UCSD-AML1 (cell line): ENCODE data around the gene PAX8.

Experiments used
- DNase-seq: peaks from one replicate; lab custom pipeline; 2025; ENCODE audit not compliant: unreplicated experiment; lab: John Stamatoyannopoulos, UW

The PAX8 gene

GRCh38 chr2:113238871-113239839 is 39.6 kb downstream of the PAX8 start:
- no peak for DNase-seq

DNA sequence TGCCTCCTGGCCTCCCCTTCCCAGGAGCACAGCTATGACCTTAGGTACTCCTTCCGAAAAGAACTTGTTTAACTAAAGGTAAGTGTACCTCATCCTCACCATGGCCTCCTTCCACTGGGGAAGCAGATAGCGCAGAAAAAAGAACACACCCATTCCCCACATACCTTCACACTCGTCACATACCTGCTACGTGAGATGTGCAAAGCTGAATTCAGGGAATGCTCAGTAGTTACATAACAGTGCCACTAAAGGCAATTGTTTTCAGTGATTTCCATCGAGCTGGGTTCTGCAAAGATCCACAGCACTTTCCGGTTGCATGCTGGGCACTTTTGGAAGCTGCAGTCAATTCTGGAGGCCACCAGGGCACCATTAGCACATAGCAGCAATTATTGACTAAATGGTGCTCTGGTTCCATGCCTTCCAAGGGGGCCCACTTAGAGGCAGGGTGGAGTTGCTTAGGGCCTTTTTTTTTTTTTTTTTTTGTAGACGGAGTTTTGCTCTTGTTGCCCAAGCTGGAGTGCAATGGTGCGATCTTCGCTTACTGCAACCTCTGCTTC is 41.0 kb downstream of the PAX8 start:
- DNase-seq: no peak

DNA sequence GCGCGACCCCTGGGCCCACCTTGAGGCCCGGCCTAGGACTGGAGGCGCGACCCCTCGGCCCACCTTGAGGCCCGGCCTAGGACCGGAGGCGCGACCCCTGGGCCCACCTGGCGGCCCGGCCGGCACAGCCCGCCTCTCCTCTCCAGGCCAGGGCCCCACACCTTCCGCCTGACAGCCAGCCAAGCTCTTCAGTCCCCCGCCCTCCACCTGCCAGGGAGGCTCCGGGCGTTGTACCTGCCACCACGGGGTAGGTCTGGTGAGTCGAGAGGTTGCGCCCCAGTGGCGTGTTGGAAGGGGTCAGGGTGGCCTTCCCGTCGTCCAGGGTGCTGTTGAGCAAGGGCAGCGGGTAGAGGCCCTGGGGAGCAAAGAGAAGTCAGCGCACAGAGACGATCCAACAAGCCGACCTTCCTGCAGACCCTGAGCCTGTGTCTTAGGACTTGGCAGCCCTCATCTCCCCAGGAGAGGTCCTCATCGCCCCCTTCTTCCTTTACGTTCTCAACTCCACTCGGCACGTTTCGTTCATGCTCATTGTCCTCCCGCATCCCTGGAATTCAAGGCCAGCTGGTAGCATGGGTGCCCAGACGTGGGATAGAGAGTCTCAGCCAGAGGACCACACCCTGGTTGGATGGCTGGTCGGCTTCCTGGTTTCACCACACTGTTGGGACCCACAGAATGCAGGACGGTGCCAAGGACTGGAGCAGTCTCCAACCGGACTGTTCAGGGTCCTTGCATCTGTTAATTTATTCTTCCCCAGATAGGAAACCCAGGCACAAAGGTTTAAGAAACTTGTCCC is 42.2 kb downstream of the PAX8 start:
- no peak for DNase-seq

DNA sequence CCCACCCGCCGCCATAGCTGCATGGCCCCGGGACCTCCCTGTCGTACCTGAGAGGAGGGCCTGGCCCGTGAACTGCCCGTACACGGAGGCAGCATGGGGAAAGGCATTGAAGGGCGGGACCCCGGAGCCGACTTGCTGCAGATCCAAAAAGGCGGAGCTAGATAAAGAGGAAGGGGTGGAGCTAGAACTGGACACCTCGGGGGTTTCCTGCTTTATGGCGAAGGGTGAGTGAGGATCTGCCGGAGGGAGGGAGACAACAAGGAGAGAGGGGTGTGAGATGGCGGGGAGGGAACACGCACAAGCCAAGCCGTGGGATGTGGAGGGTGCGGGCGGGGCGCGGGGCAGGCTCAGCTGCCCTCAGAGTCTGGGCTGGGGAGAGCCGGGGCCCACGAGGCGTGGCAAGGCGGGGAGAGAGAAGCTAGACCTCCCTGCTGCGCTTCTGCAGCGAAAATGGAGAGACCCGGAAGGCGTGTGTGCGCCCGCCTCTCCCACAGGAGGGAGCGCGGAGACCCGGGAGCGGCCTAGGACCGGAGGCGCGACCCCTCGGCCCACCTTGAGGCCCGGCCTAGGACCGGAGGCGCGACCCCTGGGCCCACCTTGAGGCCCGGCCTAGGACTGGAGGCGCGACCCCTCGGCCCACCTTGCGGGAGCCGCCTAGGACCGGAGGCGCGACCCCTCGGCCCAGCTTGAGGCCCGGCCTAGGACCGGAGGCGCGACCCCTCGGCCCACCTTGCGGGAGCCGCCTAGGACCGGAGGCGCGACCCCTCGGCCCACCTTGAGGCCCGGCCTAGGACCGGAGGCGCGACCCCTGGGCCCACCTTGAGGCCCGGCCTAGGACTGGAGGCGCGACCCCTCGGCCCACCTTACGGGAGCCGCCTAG is 43.1 kb downstream of the PAX8 start:
- peak; percentile 65 for DNase-seq

DNA sequence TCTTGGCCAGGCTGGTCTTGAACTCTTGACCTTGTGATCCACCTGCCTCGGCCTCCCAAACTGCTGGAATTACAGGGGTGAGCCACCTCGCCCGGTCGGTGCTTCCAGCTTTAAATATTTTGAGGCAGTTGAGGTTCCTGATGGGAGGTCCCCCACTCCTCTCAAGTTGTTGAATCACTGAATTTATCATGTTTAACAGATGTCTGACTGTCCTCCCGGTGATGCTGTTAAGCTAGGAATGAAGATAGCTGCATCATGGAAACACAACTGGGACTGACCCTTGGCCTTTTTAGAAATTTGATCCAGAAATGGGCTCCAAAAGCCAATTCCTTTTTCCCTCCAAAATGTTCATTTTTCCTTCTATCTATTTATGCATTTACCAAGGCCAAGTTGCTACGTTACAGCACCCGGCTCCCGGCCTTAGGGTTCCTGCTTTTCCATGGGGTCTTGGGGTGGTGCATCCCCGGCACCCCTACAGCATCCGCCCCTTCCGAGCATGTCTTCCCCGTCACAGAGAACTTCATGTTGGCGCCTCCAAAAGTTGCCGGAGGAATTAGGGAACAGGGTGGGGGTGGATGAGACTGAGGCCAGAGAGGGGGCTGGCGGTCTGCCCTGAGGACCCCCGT is 43.9 kb downstream of the PAX8 start:
- no peak for DNase-seq

- peak; percentile 41 for DNase-seq
These were observed 44.8 kb downstream of the PAX8 start for GRCh38 chr2:113233593-113234550.

- DNase-seq: no peak
These were observed 46.0 kb downstream of the PAX8 start for GRCh38 chr2:113232740-113233139.

- DNase-seq: no peak
These were observed 46.6 kb downstream of the PAX8 start for GRCh38 chr2:113232123-113232522.

GRCh38 chr2:113231064-113231463 is 47.7 kb downstream of the PAX8 start:
- no peak for DNase-seq

- no peak for DNase-seq
These were observed 48.2 kb downstream of the PAX8 start for GRCh38 chr2:113230531-113230930.

- DNase-seq: no peak
These were observed 48.9 kb downstream of the PAX8 start for GRCh38 chr2:113229795-113230194.

GRCh38 chr2:113228991-113229716 is 49.6 kb downstream of the PAX8 start:
- no peak for DNase-seq

GRCh38 chr2:113228351-113228750 is 50.4 kb downstream of the PAX8 start:
- no peak for DNase-seq

DNA sequence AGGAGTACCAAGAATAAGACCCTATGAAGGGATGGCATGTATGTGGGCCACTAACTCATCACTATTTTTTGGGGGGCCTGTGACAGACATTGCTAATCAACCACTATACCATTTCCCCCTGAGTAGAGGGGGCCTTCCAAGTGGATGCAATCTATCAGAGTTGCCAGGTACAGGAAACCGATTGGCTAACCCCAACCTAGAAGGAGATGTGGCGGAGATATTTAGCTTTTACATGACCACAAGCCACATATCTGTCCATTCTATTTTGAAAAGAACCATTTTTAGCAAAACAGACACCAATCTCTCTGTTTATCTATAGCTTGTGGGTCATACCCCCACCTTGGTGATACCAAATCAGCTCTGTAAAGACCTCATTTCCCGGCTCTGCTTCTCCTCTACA is 51.0 kb downstream of the PAX8 start:
- no peak for DNase-seq

DNA sequence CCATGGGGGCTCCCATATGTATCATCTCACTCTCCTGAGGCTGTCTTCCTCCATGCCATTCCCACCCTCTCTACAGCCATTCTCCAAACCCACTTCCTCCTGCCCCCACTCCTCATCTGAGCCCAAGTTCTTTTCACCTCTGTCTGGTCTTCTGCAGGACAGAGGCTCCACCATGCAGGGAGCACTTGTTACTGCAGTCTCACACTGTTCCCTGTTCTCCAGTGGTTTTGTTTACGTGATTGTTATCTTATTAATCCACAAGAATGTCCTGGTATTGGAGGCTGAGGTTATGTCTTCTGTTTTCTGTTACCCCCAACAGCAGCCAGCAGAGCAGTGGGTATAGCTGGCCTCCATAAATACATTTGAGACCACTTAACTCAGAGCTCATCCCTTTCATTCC is 51.4 kb downstream of the PAX8 start:
- no peak for DNase-seq

DNA sequence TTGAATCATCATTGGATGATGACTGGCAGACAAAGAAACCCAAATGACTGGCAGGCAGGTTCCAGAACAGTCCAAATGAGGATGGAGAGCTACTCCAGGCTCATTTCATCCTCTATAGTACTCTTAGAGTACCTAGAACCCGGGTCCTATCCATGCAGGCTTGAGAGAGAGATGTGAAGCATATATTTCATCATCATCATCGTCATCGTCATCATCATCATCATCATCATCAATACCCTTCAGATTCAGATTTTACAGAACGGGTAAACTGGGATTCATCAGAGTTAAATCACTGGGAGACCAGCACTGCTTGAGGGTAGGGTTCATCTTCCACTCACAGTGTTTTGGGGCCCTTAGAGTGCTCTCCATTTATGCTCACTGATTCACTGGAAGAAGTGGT is 52.3 kb downstream of the PAX8 start:
- no peak for DNase-seq

GRCh38 chr2:113225263-113226259 is 53.2 kb downstream of the PAX8 start:
- DNase-seq: no peak
